ENCODE measurements around the gene CDC42BPB.

Gene CDC42BPB

GRCh38 chr14:103001226-103001625, 56.1 kb downstream of the CDC42BPB start:
- no peak overlapping the region for H3K4me3 ChIP-seq (ENCODE audit: low read length)
- DNase-seq (ENCODE audit: low read depth): no peak
- TF ChIP-seq, protein P1, sequence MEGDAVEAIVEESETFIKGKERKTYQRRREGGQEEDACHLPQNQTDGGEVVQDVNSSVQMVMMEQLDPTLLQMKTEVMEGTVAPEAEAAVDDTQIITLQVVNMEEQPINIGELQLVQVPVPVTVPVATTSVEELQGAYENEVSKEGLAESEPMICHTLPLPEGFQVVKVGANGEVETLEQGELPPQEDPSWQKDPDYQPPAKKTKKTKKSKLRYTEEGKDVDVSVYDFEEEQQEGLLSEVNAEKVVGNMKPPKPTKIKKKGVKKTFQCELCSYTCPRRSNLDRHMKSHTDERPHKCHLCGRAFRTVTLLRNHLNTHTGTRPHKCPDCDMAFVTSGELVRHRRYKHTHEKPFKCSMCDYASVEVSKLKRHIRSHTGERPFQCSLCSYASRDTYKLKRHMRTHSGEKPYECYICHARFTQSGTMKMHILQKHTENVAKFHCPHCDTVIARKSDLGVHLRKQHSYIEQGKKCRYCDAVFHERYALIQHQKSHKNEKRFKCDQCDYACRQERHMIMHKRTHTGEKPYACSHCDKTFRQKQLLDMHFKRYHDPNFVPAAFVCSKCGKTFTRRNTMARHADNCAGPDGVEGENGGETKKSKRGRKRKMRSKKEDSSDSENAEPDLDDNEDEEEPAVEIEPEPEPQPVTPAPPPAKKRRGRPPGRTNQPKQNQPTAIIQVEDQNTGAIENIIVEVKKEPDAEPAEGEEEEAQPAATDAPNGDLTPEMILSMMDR (IDR thresholded peaks at IDR 0.05; ENCODE audit: insufficient read depth, low read depth, low read length, missing control alignments): no peak

- TF ChIP-seq, protein P1 (IDR thresholded peaks at IDR 0.05; ENCODE audit: insufficient read depth, low read depth, low read length, missing control alignments): no peak
- no peak overlapping the region for H3K4me3 ChIP-seq (ENCODE audit: low read length)
- DNase-seq (ENCODE audit: low read depth): no peak
These were observed 56.9 kb downstream of the CDC42BPB start for GRCh38 chr14:103000291-103000921.

GRCh38 chr14:102999227-102999895, 58.0 kb downstream of the CDC42BPB start:
- no peak for DNase-seq (ENCODE audit: low read depth)
- H3K4me3 ChIP-seq (ENCODE audit: low read length): no peak overlapping the region
- TF ChIP-seq, protein P1 (IDR thresholded peaks at IDR 0.05; ENCODE audit: insufficient read depth, low read depth, low read length, missing control alignments): no peak

DNA sequence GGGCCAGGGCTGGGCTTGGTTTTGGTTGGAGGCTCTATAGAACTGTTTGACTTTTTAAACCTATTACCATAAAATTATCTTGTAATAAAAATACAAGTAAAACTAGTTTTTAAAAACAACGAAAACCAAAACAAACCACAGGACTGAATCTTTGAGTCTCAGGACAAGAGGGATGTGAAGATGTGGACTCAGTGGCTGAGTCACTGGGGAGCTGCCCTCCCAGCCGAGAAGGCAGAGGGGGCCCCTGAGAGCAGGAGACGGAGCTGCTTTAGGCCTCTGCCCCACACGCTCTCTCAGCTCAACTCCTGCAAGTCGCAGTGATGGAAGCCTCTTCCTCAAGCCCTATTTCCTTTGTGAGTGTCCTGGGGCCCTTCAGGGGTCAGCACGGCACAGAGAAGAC, 59.0 kb downstream of the CDC42BPB start:
- no peak for DNase-seq (ENCODE audit: low read depth)
- TF ChIP-seq, protein P1 (IDR thresholded peaks at IDR 0.05; ENCODE audit: insufficient read depth, low read depth, low read length, missing control alignments): no peak
- H3K4me3 ChIP-seq (ENCODE audit: low read length): no peak overlapping the region

GRCh38 chr14:102996941-102997340, 60.4 kb downstream of the CDC42BPB start:
- DNase-seq (ENCODE audit: low read depth): no peak
- TF ChIP-seq, protein P1 (IDR thresholded peaks at IDR 0.05; ENCODE audit: insufficient read depth, low read depth, low read length, missing control alignments): no peak
- H3K4me3 ChIP-seq (ENCODE audit: low read length): no peak overlapping the region

GRCh38 chr14:102994689-102995088, 62.7 kb downstream of the CDC42BPB start:
- no peak for DNase-seq (ENCODE audit: low read depth)
- no peak overlapping the region for H3K4me3 ChIP-seq (ENCODE audit: low read length)
- TF ChIP-seq, protein P1 (IDR thresholded peaks at IDR 0.05; ENCODE audit: insufficient read depth, low read depth, low read length, missing control alignments): no peak

DNA sequence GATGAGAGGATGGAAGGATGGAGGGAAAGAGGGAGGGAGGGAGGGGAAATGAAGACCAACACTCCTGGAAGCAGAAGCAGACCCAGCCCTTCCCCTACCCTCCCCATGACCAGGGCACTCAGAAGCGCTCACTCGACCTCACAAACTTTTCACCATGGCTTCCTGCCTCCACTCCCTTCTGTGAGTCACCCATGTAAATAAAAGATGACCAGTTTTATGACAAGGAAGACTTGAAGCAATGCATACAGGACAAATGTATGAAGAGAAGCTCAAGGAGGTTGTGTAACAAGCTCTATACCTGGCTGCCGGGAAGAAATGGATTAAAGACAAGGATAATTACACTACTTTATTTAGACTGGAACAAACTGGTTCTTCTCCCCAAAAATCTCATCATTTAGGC, 63.8 kb downstream of the CDC42BPB start:
- no peak overlapping the region for H3K4me3 ChIP-seq (ENCODE audit: low read length)
- TF ChIP-seq, protein P1 (IDR thresholded peaks at IDR 0.05; ENCODE audit: insufficient read depth, low read depth, low read length, missing control alignments): no peak
- DNase-seq (ENCODE audit: low read depth): peak; percentile 91
